ENCODE measurements around the gene RNF227. TPM values are rescaled to one million over a fixed set of nuclear protein-coding genes. Genes with fewer than 3 reads are reported as not detected.

Gene RNF227
- total and polyA plus RNA-seq, 2 of the 8 experiments (the other 6 are each of a cell fraction or from before 2014, with no cell fraction given), result 0.63 to 1.7 TPM

- Histone ChIP-seq H3K23ac (ENCODE audit: insufficient read length) (no peak overlapping the region), H3K9ac (replicated peaks in 1 of 4; ENCODE audit: extremely low read depth in 1 of 4, low read depth in 3 of 4, low read length in 3 of 4) (no peak overlapping the region), H3K36me3 (ENCODE audit: control insufficient read depth in 2 of 4, insufficient read depth in 4 of 4, low read length in 3 of 4) (peaks cover 8 to 40% (median 32%) of the 10 kb centered on the region in 4 experiments), H3K4ac (replicated peaks; ENCODE audit: insufficient read length, low read depth, low read length) (no peak overlapping the region), H3K14ac (ENCODE audit: insufficient read length) (no peak overlapping the region), H2AK5ac (ENCODE audit: low read depth, low read length) (no peak overlapping the region), H2BK20ac (ENCODE audit: low read length) (no peak overlapping the region), H2AFZ (ENCODE audit: low read length) (no peak overlapping the region), H3K4me2 (ENCODE audit: insufficient read depth in 1 of 2, low read depth in 2 of 2, low read length in 2 of 2) (no peak overlapping the region), H3K4me3 (ENCODE audit: extremely low read depth in 1 of 4, insufficient read depth in 2 of 4, low read depth in 3 of 4, low read length in 4 of 4) (no peak overlapping the region), H2BK12ac (ENCODE audit: low read depth, low read length) (no peak overlapping the region), H4K5ac (ENCODE audit: insufficient read length, low read depth, low read length) (no peak overlapping the region), H2BK5ac (ENCODE audit: low read depth, low read length) (no peak overlapping the region), H4K8ac (ENCODE audit: extremely low read depth, insufficient read depth, low read length) (no peak overlapping the region), H2BK120ac (replicated peaks; ENCODE audit: low read depth, low read length) (no peak overlapping the region), H4K91ac (replicated peaks; ENCODE audit: insufficient read length, low read length) (no peak overlapping the region), H3K79me2 (ENCODE audit: control insufficient read depth in 1 of 2, insufficient read depth in 2 of 2, low read length in 2 of 2) (no peaks in the 10 kb centered on the region), H3K27me3 (replicated peaks in 1 of 4; ENCODE audit: control insufficient read depth in 3 of 4, extremely low read depth in 1 of 4, insufficient read depth in 3 of 4, low read length in 3 of 4) (no peaks in the 10 kb centered on the region), H2BK15ac (ENCODE audit: low read length) (no peak overlapping the region), H3K9me3 (ENCODE audit: insufficient read depth in 2 of 2, low read depth in 1 of 2, low read length in 1 of 2) (no peaks in the 10 kb centered on the region), H3K56ac (replicated peaks; ENCODE audit: insufficient read length, low read depth, low read length) (no peak overlapping the region), H3K18ac (ENCODE audit: extremely low read depth, low read length) (no peak overlapping the region), H3K79me1 (ENCODE audit: low read depth, low read length) (no peaks in the 10 kb centered on the region), H3K4me1 (replicated peaks in 1 of 4; ENCODE audit: control insufficient read depth in 3 of 4, insufficient read depth in 4 of 4, low read length in 3 of 4) (no peaks in the 10 kb centered on the region), H3K27ac (ENCODE audit: low read depth, low read length) (no peak overlapping the region), H3K23me2 (ENCODE audit: low read depth, low read length) (no peaks in the 10 kb centered on the region), H4K20me1 (replicated peaks in 1 of 2; ENCODE audit: control insufficient read depth in 1 of 2, insufficient read depth in 2 of 2, low read length in 2 of 2) (peaks cover 2 to 4% of the 10 kb centered on the region in 2 experiments)
- FAIRE-seq, result no peak
- ChIA-PET POLR2A (ENCODE audit: partially characterized antibody) (interaction anchor here (1.4 kb wide), 1 partner anchor 19 kb away, joined by 3 read pairs; no protein-coding TSS in a partner anchor), CTCF (ENCODE audit: partially characterized antibody) (interaction anchor here (0.6 to 2.1 kb wide), 5 partner anchors 16 to 120 kb away, joined by 3 to 6 read pairs (median 3); no protein-coding TSS in a partner anchor)
- no peak for TF ChIP-seq ZNF274 (IDR thresholded peaks at IDR 0.05; ENCODE audit: borderline replicate concordance, extremely low read depth, low read length)
- TF ChIP-seq TBP (IDR thresholded peaks at IDR 0.05; ENCODE audit: low read depth, low read length), result no peak
- TF ChIP-seq RXRA (IDR thresholded peaks at IDR 0.05; ENCODE audit: insufficient read depth, low read depth, low read length), result no peak
- no peak for TF ChIP-seq CTBP2 (IDR thresholded peaks at IDR 0.05; ENCODE audit: borderline replicate concordance, insufficient read depth, insufficient read length, low read length)
- no peak for TF ChIP-seq SIRT6 (IDR thresholded peaks at IDR 0.05; ENCODE audit: low read length)
- TF ChIP-seq BRCA1 (IDR thresholded peaks at IDR 0.05; ENCODE audit: low read depth, low read length), result no peak
- no peak for TF ChIP-seq CEBPB (IDR thresholded peaks at IDR 0.05; ENCODE audit: low read depth, low read length)
- no peak for TF ChIP-seq BACH1 (IDR thresholded peaks at IDR 0.05; ENCODE audit: low read length)
- no peak for TF ChIP-seq TAF7 (optimal IDR thresholded peaks at IDR 0.05; ENCODE audit: borderline replicate concordance, low read depth, low read length)
- no peak for TF ChIP-seq KDM4A (IDR thresholded peaks at IDR 0.05; ENCODE audit: low read depth, low read length, severe bottlenecking)
- no peak for TF ChIP-seq HDAC6 (IDR thresholded peaks at IDR 0.05; ENCODE audit: low read depth, low read length)
- no peak for TF ChIP-seq TEAD4 (IDR thresholded peaks at IDR 0.05; ENCODE audit: low read depth, low read length)
- no peak for TF ChIP-seq TAF1 (IDR thresholded peaks at IDR 0.05; ENCODE audit: low read depth, low read length)
- TF ChIP-seq TCF12 (IDR thresholded peaks at IDR 0.05; ENCODE audit: low read depth, low read length), result no peak
- no peak for DNase-seq (ENCODE audit: low read depth in 1 of 2, low spot score in 2 of 2)
- WGBS, 2 experiments (ENCODE audit: extremely low coverage in 1 of 2, insufficient coverage in 1 of 2, insufficient read length in 1 of 2, insufficient replicate concordance in 2 of 2, low coverage in 1 of 2, low lambda C conversion rate in 2 of 2, missing lambda C conversion rate in 1 of 2), result 90% methylated on average over 5 of the region's 5 CpGs; no CpG with 5 or more reads in 1 of the 2 experiments
Observed at GRCh38 chr17:7946441-7946840, 30.4 kb upstream of the RNF227 start.

Measured in H1 (cell line).